ENCODE results near the gene ALDH1L1. TPM values are rescaled to one million over a fixed set of nuclear protein-coding genes. Genes with fewer than 3 reads are reported as not detected.

ALDH1L1 gene
- total and polyA plus RNA-seq, 9 of the 15 experiments (the other 6 are each of a cell fraction or from before 2014, with no cell fraction given): 0.06 to 1.9 (median 0.57) TPM; not detected in 1

DNA sequence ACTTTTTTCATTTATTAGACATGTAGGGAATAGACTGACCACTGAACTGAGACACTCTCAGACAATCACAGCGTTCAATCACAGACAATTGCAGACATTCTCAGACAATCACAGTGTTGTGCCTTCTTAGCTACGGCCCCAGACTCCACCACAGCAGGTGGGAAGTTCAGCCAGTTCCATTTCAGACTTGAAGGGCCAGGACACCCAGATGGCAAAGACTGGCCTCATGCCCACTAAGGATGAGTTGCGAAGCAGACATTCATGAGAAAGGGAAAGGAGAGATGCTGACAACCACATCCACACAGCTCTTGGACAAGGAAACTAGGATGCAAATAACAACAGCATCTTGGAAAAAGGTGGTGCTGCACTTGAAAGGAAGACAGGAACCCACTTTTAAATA lies 21.9 kb upstream of the ALDH1L1 start:
- H3K27ac ChIP-seq (ENCODE audit: extremely low read depth, low read depth, low read length): no peak overlapping the region
- ATAC-seq: no peak
- H3K27me3 ChIP-seq (ENCODE audit: control insufficient read depth in 2 of 2, insufficient read depth in 2 of 2, low read length in 2 of 2): no peaks in the 10 kb centered on the region; a peak in 1 of 5 replicates
- H2AFZ ChIP-seq (ENCODE audit: low read depth, low read length): no peak overlapping the region
- WGBS (ENCODE audit: insufficient coverage, low coverage, missing lambda C conversion rate): 0% methylated on average over 3 of the region's 3 CpGs
- H3K79me2 ChIP-seq (ENCODE audit: control insufficient read depth, insufficient read depth, low read length): no peaks in the 10 kb centered on the region
- no peak overlapping the region for H3K4me2 ChIP-seq (ENCODE audit: insufficient read depth, low read length)
- FAIRE-seq: no peak
- BruUV-seq (replicated peaks): no TSS peak
- no peaks in the 10 kb centered on the region for H4K20me1 ChIP-seq (replicated peaks; ENCODE audit: control insufficient read depth, insufficient read depth, low read length)
- H3K9ac ChIP-seq (ENCODE audit: insufficient read depth in 1 of 2, low read depth in 2 of 2, low read length in 2 of 2): no peak overlapping the region
- CTCF ChIA-PET (ENCODE audit: low intra/inter-chr PET ratio): no interaction called here
- H3K4me1 ChIP-seq (replicated peaks in 1 of 2; ENCODE audit: control insufficient read depth in 2 of 2, insufficient read depth in 2 of 2, low read length in 2 of 2): no peaks in the 10 kb centered on the region; a peak in 1 of 5 replicates
- H3K9me1 ChIP-seq (ENCODE audit: control insufficient read depth, insufficient read depth, low read length): no peaks in the 10 kb centered on the region
- H3K36me3 ChIP-seq (ENCODE audit: control insufficient read depth, insufficient read depth, low read length): no peaks in the 10 kb centered on the region
- no peak overlapping the region for H3K4me3 ChIP-seq
- no peak for DNase-seq (ENCODE audit: extremely low read depth in 1 of 4, low spot score in 3 of 4)
- no peaks in the 10 kb centered on the region for H3K9me3 ChIP-seq (replicated peaks; ENCODE audit: control insufficient read depth, insufficient read depth, low read depth, low read length)
- intact Hi-C loops (cut with micrococcal nuclease) (no loop called here), in situ Hi-C loops (cut with MboI) (no loop called here)
- POLR2A ChIA-PET: no interaction called here
- TF ChIP-seq, protein P1, sequence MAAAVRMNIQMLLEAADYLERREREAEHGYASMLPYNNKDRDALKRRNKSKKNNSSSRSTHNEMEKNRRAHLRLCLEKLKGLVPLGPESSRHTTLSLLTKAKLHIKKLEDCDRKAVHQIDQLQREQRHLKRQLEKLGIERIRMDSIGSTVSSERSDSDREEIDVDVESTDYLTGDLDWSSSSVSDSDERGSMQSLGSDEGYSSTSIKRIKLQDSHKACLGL (CRISPR knock-in tag; IDR thresholded peaks at IDR 0.05; ENCODE audit: borderline replicate concordance, poor library complexity, severe bottlenecking): no peak
- TF ChIP-seq HMGN3 (IDR thresholded peaks at IDR 0.05; ENCODE audit: borderline replicate concordance, extremely low read depth, insufficient read length, low read depth, low read length): no peak
- TF ChIP-seq NCOA1 (IDR thresholded peaks at IDR 0.05; ENCODE audit: low read depth): no peak
- TF ChIP-seq ERF (CRISPR knock-in tag; IDR thresholded peaks at IDR 0.05): no peak
- TF ChIP-seq ZFP30 (CRISPR knock-in tag; IDR thresholded peaks at IDR 0.05; ENCODE audit: borderline replicate concordance): no peak
- TF ChIP-seq ZNF133 (CRISPR knock-in tag; IDR thresholded peaks at IDR 0.05): no peak
- no peak for TF ChIP-seq HEY1 (CRISPR knock-in tag; IDR thresholded peaks at IDR 0.05; ENCODE audit: borderline replicate concordance)
- TF ChIP-seq KAT7 (CRISPR knock-in tag; IDR thresholded peaks at IDR 0.05; ENCODE audit: borderline replicate concordance): no peak
- no peak for TF ChIP-seq U2AF2 (optimal IDR thresholded peaks at IDR 0.05; ENCODE audit: low read depth, low read length)
- TF ChIP-seq HNRNPL (IDR thresholded peaks at IDR 0.05; ENCODE audit: low read depth, low read length): no peak
